ENCODE measurements around the gene LITAFD. TPM values are rescaled to one million over a fixed set of nuclear protein-coding genes. Genes with fewer than 3 reads are reported as not detected.

Gene LITAFD
- total and polyA plus RNA-seq, 9 of the 15 experiments (the other 6 are each of a cell fraction or from before 2014, with no cell fraction given) = not detected

DNA sequence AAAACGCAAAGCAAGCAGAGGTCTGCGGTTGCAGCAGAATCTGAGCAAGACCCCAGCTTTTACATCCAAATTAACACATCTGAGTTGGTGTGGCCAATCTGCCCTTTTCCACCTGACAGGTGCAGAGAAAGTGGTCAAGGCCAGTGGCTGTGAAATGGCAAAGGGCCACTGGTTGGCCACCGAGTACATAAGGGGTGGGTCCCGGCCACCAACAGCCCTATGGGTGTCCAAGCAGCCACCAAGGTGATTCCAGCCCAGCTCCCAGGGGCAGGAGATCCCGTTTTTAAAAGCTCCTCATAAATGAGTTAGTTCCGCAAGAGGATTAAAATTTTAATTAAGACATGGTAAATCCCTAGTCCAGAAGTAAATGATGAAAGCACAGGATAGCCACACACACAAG is 52.5 kb downstream of the LITAFD start (continued):
- TF ChIP-seq, protein P1, sequence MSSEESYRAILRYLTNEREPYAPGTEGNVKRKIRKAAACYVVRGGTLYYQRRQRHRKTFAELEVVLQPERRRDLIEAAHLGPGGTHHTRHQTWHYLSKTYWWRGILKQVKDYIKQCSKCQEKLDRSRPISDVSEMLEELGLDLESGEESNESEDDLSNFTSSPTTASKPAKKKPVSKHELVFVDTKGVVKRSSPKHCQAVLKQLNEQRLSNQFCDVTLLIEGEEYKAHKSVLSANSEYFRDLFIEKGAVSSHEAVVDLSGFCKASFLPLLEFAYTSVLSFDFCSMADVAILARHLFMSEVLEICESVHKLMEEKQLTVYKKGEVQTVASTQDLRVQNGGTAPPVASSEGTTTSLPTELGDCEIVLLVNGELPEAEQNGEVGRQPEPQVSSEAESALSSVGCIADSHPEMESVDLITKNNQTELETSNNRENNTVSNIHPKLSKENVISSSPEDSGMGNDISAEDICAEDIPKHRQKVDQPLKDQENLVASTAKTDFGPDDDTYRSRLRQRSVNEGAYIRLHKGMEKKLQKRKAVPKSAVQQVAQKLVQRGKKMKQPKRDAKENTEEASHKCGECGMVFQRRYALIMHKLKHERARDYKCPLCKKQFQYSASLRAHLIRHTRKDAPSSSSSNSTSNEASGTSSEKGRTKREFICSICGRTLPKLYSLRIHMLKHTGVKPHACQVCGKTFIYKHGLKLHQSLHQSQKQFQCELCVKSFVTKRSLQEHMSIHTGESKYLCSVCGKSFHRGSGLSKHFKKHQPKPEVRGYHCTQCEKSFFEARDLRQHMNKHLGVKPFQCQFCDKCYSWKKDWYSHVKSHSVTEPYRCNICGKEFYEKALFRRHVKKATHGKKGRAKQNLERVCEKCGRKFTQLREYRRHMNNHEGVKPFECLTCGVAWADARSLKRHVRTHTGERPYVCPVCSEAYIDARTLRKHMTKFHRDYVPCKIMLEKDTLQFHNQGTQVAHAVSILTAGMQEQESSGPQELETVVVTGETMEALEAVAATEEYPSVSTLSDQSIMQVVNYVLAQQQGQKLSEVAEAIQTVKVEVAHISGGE (CRISPR knock-in tag; IDR thresholded peaks at IDR 0.05) = no peak
- TF ChIP-seq, protein P2, sequence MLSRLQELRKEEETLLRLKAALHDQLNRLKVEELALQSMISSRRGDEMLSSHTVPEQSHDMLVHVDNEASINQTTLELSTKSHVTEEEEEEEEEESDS (CRISPR knock-in tag; IDR thresholded peaks at IDR 0.05) = no peak
- TF ChIP-seq POLR3A (IDR thresholded peaks at IDR 0.05; ENCODE audit: borderline replicate concordance, extremely low read depth, insufficient read depth, insufficient read length) (no peak), ZNF23 (CRISPR knock-in tag; IDR thresholded peaks at IDR 0.05) (no peak), XRCC4 (IDR thresholded peaks at IDR 0.05; ENCODE audit: extremely low read depth, insufficient read depth, insufficient read length) (no peak), TCF7 (IDR thresholded peaks at IDR 0.05; ENCODE audit: borderline replicate concordance) (no peak)

Other genes with a start within 250 kb of the LITAFD start
- 0.05 TPM in 1 of 2 replicates, not detected in the other for gene ABAT, start 207.7 kb upstream of the LITAFD start, total RNA-seq (2014; rRNA removed)
- gene ABAT, start 207.7 kb upstream of the LITAFD start, total RNA-seq (2014; rRNA removed; fragmentation: Illumina TruSeq; extraction: Trizol) = 0.06 and 0.11 TPM in 2 replicates
- gene ABAT, start 207.7 kb upstream of the LITAFD start, total RNA-seq (2015; rRNA removed; fragmentation: Illumina TruSeq; extraction: Trizol) = 0.08 and 0.18 TPM in 2 replicates
- 0.31 and 0.49 TPM in 2 replicates for gene ABAT, start 207.7 kb upstream of the LITAFD start, total RNA-seq (2021)
- gene ABAT, start 207.7 kb upstream of the LITAFD start, polyA plus RNA-seq (2011; rRNA removed) = 0.18 and 0.45 TPM in 2 replicates
- gene ABAT, start 207.7 kb upstream of the LITAFD start, polyA plus RNA-seq (2014; fragmentation: Illumina TruSeq; extraction: Trizol) = 0.10 TPM in 1 of 2 replicates, not detected in the other
- under 1 TPM; 0.01 to 0.04 TPM for gene ABAT, start 207.7 kb upstream of the LITAFD start, polyA plus RNA-seq (2014; fragmentation: Nextera tagmentation; extraction: Ambion mirVana)
- 0.07 and 0.20 TPM in 2 replicates for gene ABAT, start 207.7 kb upstream of the LITAFD start, polyA plus RNA-seq (2014; rRNA removed)
- gene TMEM186, start 84.7 kb upstream of the LITAFD start, total RNA-seq (2014; rRNA removed) = 10.1 and 11.2 TPM in 2 replicates
- gene TMEM186, start 84.7 kb upstream of the LITAFD start, total RNA-seq (2014; rRNA removed; fragmentation: Illumina TruSeq; extraction: Trizol) = 13.1 and 15.4 TPM in 2 replicates
- gene TMEM186, start 84.7 kb upstream of the LITAFD start, total RNA-seq (2015; rRNA removed; fragmentation: Illumina TruSeq; extraction: Trizol) = 10.1 and 11.0 TPM in 2 replicates
- 17.8 TPM in 2 replicates for gene TMEM186, start 84.7 kb upstream of the LITAFD start, total RNA-seq (2021)
- 14.9 and 16.4 TPM in 2 replicates for gene TMEM186, start 84.7 kb upstream of the LITAFD start, polyA plus RNA-seq (2011; rRNA removed)
- 16.2 and 19.7 TPM in 2 replicates for gene TMEM186, start 84.7 kb upstream of the LITAFD start, polyA plus RNA-seq (2014; fragmentation: Illumina TruSeq; extraction: Trizol)
- 10 to 100 TPM; 27.3 to 33.4 TPM for gene TMEM186, start 84.7 kb upstream of the LITAFD start, polyA plus RNA-seq (2014; fragmentation: Nextera tagmentation; extraction: Ambion mirVana)
- 17.3 and 18.5 TPM in 2 replicates for gene TMEM186, start 84.7 kb upstream of the LITAFD start, polyA plus RNA-seq (2014; rRNA removed)
- 17.8 and 30.4 TPM in 2 replicates for gene PMM2, start 84.5 kb upstream of the LITAFD start, total RNA-seq (2014; rRNA removed)
- 29.8 and 33.9 TPM in 2 replicates for gene PMM2, start 84.5 kb upstream of the LITAFD start, total RNA-seq (2014; rRNA removed; fragmentation: Illumina TruSeq; extraction: Trizol)
- 37.6 and 42.7 TPM in 2 replicates for gene PMM2, start 84.5 kb upstream of the LITAFD start, total RNA-seq (2015; rRNA removed; fragmentation: Illumina TruSeq; extraction: Trizol)
- gene PMM2, start 84.5 kb upstream of the LITAFD start, total RNA-seq (2021) = 28.9 and 32.0 TPM in 2 replicates
- 16.3 and 21.1 TPM in 2 replicates for gene PMM2, start 84.5 kb upstream of the LITAFD start, polyA plus RNA-seq (2011; rRNA removed)
- gene PMM2, start 84.5 kb upstream of the LITAFD start, polyA plus RNA-seq (2014; fragmentation: Illumina TruSeq; extraction: Trizol) = 27.2 and 34.0 TPM in 2 replicates
- 1 to 10 TPM; 5.6 to 7.8 TPM for gene PMM2, start 84.5 kb upstream of the LITAFD start, polyA plus RNA-seq (2014; fragmentation: Nextera tagmentation; extraction: Ambion mirVana)
- 25.9 and 27.1 TPM in 2 replicates for gene PMM2, start 84.5 kb upstream of the LITAFD start, polyA plus RNA-seq (2014; rRNA removed)
- gene CARHSP1, start 13.3 kb upstream of the LITAFD start, total RNA-seq (2014; rRNA removed) = 112 and 114 TPM in 2 replicates
- gene CARHSP1, start 13.3 kb upstream of the LITAFD start, total RNA-seq (2014; rRNA removed; fragmentation: Illumina TruSeq; extraction: Trizol) = 27.0 and 41.1 TPM in 2 replicates
- 65.2 and 68.5 TPM in 2 replicates for gene CARHSP1, start 13.3 kb upstream of the LITAFD start, total RNA-seq (2015; rRNA removed; fragmentation: Illumina TruSeq; extraction: Trizol)
- 74.5 and 78.0 TPM in 2 replicates for gene CARHSP1, start 13.3 kb upstream of the LITAFD start, total RNA-seq (2021)
- gene CARHSP1, start 13.3 kb upstream of the LITAFD start, polyA plus RNA-seq (2011; rRNA removed) = 37.0 and 40.8 TPM in 2 replicates
- 40.4 and 87.0 TPM in 2 replicates for gene CARHSP1, start 13.3 kb upstream of the LITAFD start, polyA plus RNA-seq (2014; fragmentation: Illumina TruSeq; extraction: Trizol)
- 10 to 100 TPM in 1 of 2 experiments, 1 to 10 TPM in 1; 5.8 to 17.1 TPM for gene CARHSP1, start 13.3 kb upstream of the LITAFD start, polyA plus RNA-seq (2014; fragmentation: Nextera tagmentation; extraction: Ambion mirVana)
- gene CARHSP1, start 13.3 kb upstream of the LITAFD start, polyA plus RNA-seq (2014; rRNA removed) = 97.9 and 104 TPM in 2 replicates
- 57.9 and 62.9 TPM in 2 replicates for gene USP7, start 81.6 kb downstream of the LITAFD start, total RNA-seq (2014; rRNA removed)
- 57.2 and 70.7 TPM in 2 replicates for gene USP7, start 81.6 kb downstream of the LITAFD start, total RNA-seq (2014; rRNA removed; fragmentation: Illumina TruSeq; extraction: Trizol)
- gene USP7, start 81.6 kb downstream of the LITAFD start, total RNA-seq (2015; rRNA removed; fragmentation: Illumina TruSeq; extraction: Trizol) = 57.2 and 59.0 TPM in 2 replicates
- 122 and 145 TPM in 2 replicates for gene USP7, start 81.6 kb downstream of the LITAFD start, total RNA-seq (2021)
- 41.3 and 61.6 TPM in 2 replicates for gene USP7, start 81.6 kb downstream of the LITAFD start, polyA plus RNA-seq (2011; rRNA removed)
- 99.4 and 105 TPM in 2 replicates for gene USP7, start 81.6 kb downstream of the LITAFD start, polyA plus RNA-seq (2014; fragmentation: Illumina TruSeq; extraction: Trizol)
- gene USP7, start 81.6 kb downstream of the LITAFD start, polyA plus RNA-seq (2014; fragmentation: Nextera tagmentation; extraction: Ambion mirVana) = 10 to 100 TPM; 17.1 to 27.2 TPM
- 59.8 and 67.5 TPM in 2 replicates for gene USP7, start 81.6 kb downstream of the LITAFD start, polyA plus RNA-seq (2014; rRNA removed)
- 40.9 and 43.4 TPM in 2 replicates for gene HAPSTR1, start 209.3 kb downstream of the LITAFD start, total RNA-seq (2014; rRNA removed)
- 56.1 and 69.9 TPM in 2 replicates for gene HAPSTR1, start 209.3 kb downstream of the LITAFD start, total RNA-seq (2014; rRNA removed; fragmentation: Illumina TruSeq; extraction: Trizol)
- 38.3 and 40.2 TPM in 2 replicates for gene HAPSTR1, start 209.3 kb downstream of the LITAFD start, total RNA-seq (2015; rRNA removed; fragmentation: Illumina TruSeq; extraction: Trizol)
- gene HAPSTR1, start 209.3 kb downstream of the LITAFD start, total RNA-seq (2021) = 53.8 and 67.9 TPM in 2 replicates
- gene HAPSTR1, start 209.3 kb downstream of the LITAFD start, polyA plus RNA-seq (2011; rRNA removed) = 28.2 and 36.5 TPM in 2 replicates
- gene HAPSTR1, start 209.3 kb downstream of the LITAFD start, polyA plus RNA-seq (2014; fragmentation: Illumina TruSeq; extraction: Trizol) = 27.7 and 30.7 TPM in 2 replicates
- gene HAPSTR1, start 209.3 kb downstream of the LITAFD start, polyA plus RNA-seq (2014; fragmentation: Nextera tagmentation; extraction: Ambion mirVana) = 10 to 100 TPM; 10.8 to 17.4 TPM
- gene HAPSTR1, start 209.3 kb downstream of the LITAFD start, polyA plus RNA-seq (2014; rRNA removed) = 25.3 and 30.4 TPM in 2 replicates